K562 (cell line): ENCODE data around the gene MAP3K15. TPM values are rescaled to one million over a fixed set of nuclear protein-coding genes. Genes with fewer than 3 reads are reported as not detected.

ENCODE experiments used
- CTCF ChIP-seq, 3 experiments: IDR thresholded peaks in 2 of 3; conservative IDR thresholded peaks in 1 of 3; 2 replicates each; pipeline ENCODE4 v1.5.1; 2011 to 2012; ENCODE audit warnings: low read length in 3 of 3, mild to moderate bottlenecking in 3 of 3, control low read depth in 2 of 3, improper control_type of control experiment in 1 of 3, inconsistent platforms in 1 of 3, low read depth in 1 of 3, mixed read lengths in 1 of 3, moderate library complexity in 1 of 3; ENCODE audit not compliant: insufficient read depth in 2 of 3
- HES1 ChIP-seq: fragments of 450-650 bp; IDR thresholded peaks from 2 replicates; pipeline ENCODE4 v1.6.1; 2016; ENCODE audit warnings: low read depth, mild to moderate bottlenecking, moderate library complexity
- MITF ChIP-seq: IDR thresholded peaks from 2 replicates; pipeline ENCODE4 v1.6.1; 2014; ENCODE audit warnings: antibody characterized with exemption
- THAP12 ChIP-seq: fragments of 250-450 bp; sonication (Bioruptor Pico); IDR thresholded peaks from 2 replicates; pipeline ENCODE4 v1.9.0; 2021; ENCODE audit warnings: mild to moderate bottlenecking, inconsistent platforms
- ZNF282 ChIP-seq: sonication (generic); formaldehyde crosslinking; IDR thresholded peaks from 2 replicates; pipeline ENCODE4 v1.8.1; 2023; ENCODE audit warnings: missing genetic modification reagents
- ZNF76 ChIP-seq: fragments of 250-450 bp; sonication (Bioruptor Pico); IDR thresholded peaks from 2 replicates; pipeline ENCODE4 v1.4.0; 2020; ENCODE audit warnings: mild to moderate bottlenecking, moderate library complexity, borderline replicate concordance
- polyA plus RNA-seq, 8 experiments: library from polyadenylated mRNA; depleted of rRNA in 4 of 8; stranded (reverse) in 5 of 8; unstranded in 3 of 8; fragments of >200 nt; fragmentation: Nextera tagmentation in 2 of 8; fragmentation: Illumina TruSeq in 1 of 8; extraction: Ambion mirVana in 2 of 8; extraction: Trizol in 1 of 8; gene quantifications; 2 replicates each; pipeline versions ENCODE4 v1.2.1 to v1.2.3, GENCODE V29; 2011 to 2014; ENCODE audit warnings: inconsistent platforms in 1 of 8, missing spikeins in 1 of 8
- total RNA-seq, 7 experiments: library from RNA; depleted of rRNA in 6 of 7; stranded (reverse); fragments of >200 nt in 6 of 7; fragmentation: Illumina TruSeq in 2 of 7; extraction: Trizol in 2 of 7; gene quantifications; 2 replicates each; pipeline versions ENCODE4 v1.2.1 to v1.2.3, GENCODE V29; 2011 to 2021; ENCODE audit warnings: low replicate concordance in 1 of 7

Gene MAP3K15
- total and polyA plus RNA-seq, 9 of the 15 experiments (the other 6 are each of a cell fraction or from before 2014, with no cell fraction given), result 0.03 to 0.29 (median 0.14) TPM; not detected in 5

- TF ChIP-seq CTCF (IDR thresholded peaks at IDR 0.05 in 2 of 3, conservative IDR thresholded peaks at IDR 0.05 in 1 of 3; ENCODE audit: insufficient read depth in 2 of 3, low read depth in 1 of 3, low read length in 3 of 3) (no peak), ZNF282 (CRISPR knock-in tag) (no peak), MITF (no peak), ZNF76 (CRISPR knock-in tag) (no peak), HES1 (no peak), THAP12 (CRISPR knock-in tag) (no peak)
Observed at GRCh38 chrX:19448077-19448476, 67.2 kb downstream of the MAP3K15 start (continued).
